Common myeloid progenitor, CD34-positive (primary cell): ENCODE results near the gene SLC6A6.

ENCODE experiments used
- CTCF ChIA-PET: fragments of 350-600 bp; sonication (Branson Sonifier 250); formaldehyde crosslinking; loops from one replicate; lab custom pipeline; 2021; ENCODE audit warnings: antibody characterized with exemption; lab: Charles Lee
- POLR2A ChIA-PET: fragments of 350-600 bp; sonication (Branson Sonifier 250); formaldehyde crosslinking; loops from one replicate; lab custom pipeline; 2021; ENCODE audit warnings: antibody characterized with exemption; lab: Charles Lee
- DNase-seq, 3 donors: peaks; one replicate each; pipeline versions ENCODE4 v3.0.0 to v3.0.0-alpha.2; 2013
- H3K27ac ChIP-seq, 2 experiments: 1 replicate in 1 of 2; 2 replicates in 1 of 2; pipeline ENCODE4 v1.7.0; 2013; ENCODE audit warnings: inconsistent platforms in 2 of 2, low read length in 2 of 2, mild to moderate bottlenecking in 2 of 2, low read depth in 1 of 2, moderate library complexity in 1 of 2; ENCODE audit not compliant: severe bottlenecking in 2 of 2, insufficient read depth in 1 of 2, poor library complexity in 1 of 2
- H3K27me3 ChIP-seq, 5 experiments: replicated peaks in 2 of 5; 1 replicate in 3 of 5; 2 replicates in 2 of 5; pipeline versions ENCODE4 v1.6.1 to v1.7.0; 2013; ENCODE audit warnings: low read length in 4 of 5, mild to moderate bottlenecking in 2 of 5, moderate library complexity in 2 of 5, inconsistent platforms in 1 of 5; ENCODE audit not compliant: insufficient read depth in 5 of 5, control insufficient read depth in 4 of 5
- H3K36me3 ChIP-seq, 4 experiments: 1 replicate in 2 of 4; 2 replicates in 2 of 4; pipeline versions ENCODE4 v1.6.1 to v1.7.0; 2013; ENCODE audit warnings: low read length in 3 of 4, control low read depth in 1 of 4, mild to moderate bottlenecking in 1 of 4; ENCODE audit not compliant: control insufficient read depth in 4 of 4, insufficient read depth in 4 of 4
- H3K4me1 ChIP-seq, 4 experiments: 1 replicate in 3 of 4; 2 replicates in 1 of 4; pipeline versions ENCODE4 v1.6.1 to v1.7.1; 2013; ENCODE audit warnings: low read length in 3 of 4, mild to moderate bottlenecking in 3 of 4, control low read depth in 1 of 4, inconsistent platforms in 1 of 4, moderate library complexity in 1 of 4; ENCODE audit not compliant: control insufficient read depth in 4 of 4, insufficient read depth in 4 of 4; ENCODE audit errors: control extremely low read depth in 1 of 4
- H3K4me3 ChIP-seq, 7 experiments: 1 replicate in 4 of 7; 2 replicates in 3 of 7; pipeline versions ENCODE4 v1.5.1 to v1.7.0; 2013; ENCODE audit warnings: mild to moderate bottlenecking in 7 of 7, low read length in 6 of 7, moderate library complexity in 6 of 7, inconsistent platforms in 2 of 7, low read depth in 2 of 7, control low read depth in 1 of 7; ENCODE audit not compliant: insufficient read depth in 4 of 7, control insufficient read depth in 1 of 7; ENCODE audit errors: extremely low read depth in 1 of 7
- H3K9me3 ChIP-seq, 5 experiments: 1 replicate in 4 of 5; 2 replicates in 1 of 5; pipeline versions ENCODE4 v1.6.1 to v1.7.1; 2013; ENCODE audit warnings: low read length in 4 of 5, mild to moderate bottlenecking in 2 of 5, inconsistent platforms in 1 of 5, low read depth in 1 of 5, moderate library complexity in 1 of 5; ENCODE audit not compliant: control insufficient read depth in 4 of 5, insufficient read depth in 2 of 5; ENCODE audit errors: control extremely low read depth in 1 of 5
- WGBS: methylation state at CpG from one replicate; pipeline ENCODE4 v1.1.5; 2013; ENCODE audit not compliant: insufficient coverage; 5-methylcytosine and 5-hydroxymethylcytosine counted together

SLC6A6 gene

DNA sequence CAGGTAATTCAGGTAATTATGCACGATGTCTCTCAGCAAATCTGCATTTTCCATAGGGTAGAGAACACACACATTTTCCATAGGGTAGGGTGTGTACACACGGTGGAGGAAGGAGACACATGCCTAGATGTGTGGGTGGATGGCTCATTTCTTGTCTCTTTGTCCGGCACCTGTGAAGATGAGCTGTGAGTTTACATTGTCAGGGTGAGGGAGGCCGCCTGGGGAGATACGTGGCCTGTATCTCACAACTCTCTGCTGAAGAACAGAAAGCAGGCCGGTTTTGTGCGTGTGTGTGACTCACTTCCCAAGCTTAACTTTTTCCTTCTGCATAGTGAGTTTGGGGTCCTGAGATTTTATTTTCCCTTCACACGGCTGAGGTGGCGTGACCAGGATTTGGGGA, 60.3 kb downstream of the SLC6A6 start:
- Histone ChIP-seq H3K4me3 (no peak overlapping the region), H3K27me3 (no peaks in the 10 kb centered on the region), H3K9me3 (no peaks in the 10 kb centered on the region), H3K27ac (no peak overlapping the region), H3K4me1 (no peaks in the 10 kb centered on the region), H3K36me3 (peaks cover 4 to 92% (median 73%) of the 10 kb centered on the region in 4 experiments)
- ChIA-PET CTCF (interaction anchor here (0.9 to 11.0 kb wide), 28 partner anchors 10 to 566 kb away, joined by 3 to 123 read pairs (median 5); partner anchors contain the start of gene SLC6A6), POLR2A (no interaction called here)
- WGBS = 94% methylated on average over 9 of the region's 9 CpGs
- no peak for DNase-seq

- Histone ChIP-seq H3K4me1 (no peaks in the 10 kb centered on the region), H3K27me3 (no peaks in the 10 kb centered on the region), H3K36me3 (peaks cover 4 to 91% (median 70%) of the 10 kb centered on the region in 4 experiments), H3K4me3 (no peak overlapping the region), H3K27ac (no peak overlapping the region), H3K9me3 (no peaks in the 10 kb centered on the region)
- POLR2A ChIA-PET = no interaction called here
- 87% methylated on average over 21 of the region's 26 CpGs for WGBS
- CTCF ChIA-PET = interaction anchor here (0.8 to 11.0 kb wide), 24 partner anchors 14 to 567 kb away, joined by 3 to 123 read pairs (median 5); partner anchors contain the start of gene SLC6A6
- DNase-seq = no peak
These were observed 61.1 kb downstream of the SLC6A6 start for GRCh38 chr3:14463330-14464140.

DNA sequence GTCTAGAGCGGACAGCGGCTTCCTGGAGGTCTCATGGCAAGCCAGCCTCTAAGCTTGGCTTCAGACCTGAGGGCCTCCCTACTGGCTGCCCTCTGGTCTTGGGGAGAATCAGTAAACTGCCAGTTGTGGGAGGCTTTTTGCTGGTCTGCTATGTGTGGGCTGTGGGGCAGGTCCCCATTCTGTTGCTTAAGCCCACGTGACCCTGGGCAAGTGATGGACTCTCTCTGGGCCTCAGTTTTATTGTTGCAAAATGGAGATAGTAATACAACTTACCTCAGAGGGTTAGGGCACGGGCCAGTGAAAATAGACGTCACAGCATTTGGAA, 61.7 kb downstream of the SLC6A6 start:
- POLR2A ChIA-PET = no interaction called here

DNA sequence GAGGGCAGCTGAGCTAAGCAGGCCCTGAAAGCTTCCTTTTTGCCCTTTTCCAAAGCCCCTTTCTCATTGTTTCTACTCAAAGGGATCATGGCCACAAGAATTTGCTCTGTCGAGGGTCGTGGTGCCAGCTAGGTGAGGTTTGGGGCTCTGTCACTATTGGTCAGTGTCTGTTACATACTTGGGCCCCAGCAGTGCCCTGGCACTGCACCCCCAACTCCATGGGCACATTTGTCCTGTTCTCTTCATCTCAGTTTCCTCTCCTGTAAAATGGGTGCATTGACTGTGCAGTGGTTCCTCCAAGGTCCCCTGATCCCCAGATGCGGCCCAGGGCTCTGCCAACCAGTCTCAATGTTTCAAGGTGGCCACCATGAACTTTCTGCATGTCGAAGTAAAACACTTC, 62.1 kb downstream of the SLC6A6 start:
- Histone ChIP-seq H3K9me3 (no peaks in the 10 kb centered on the region), H3K4me1 (no peaks in the 10 kb centered on the region), H3K27me3 (no peaks in the 10 kb centered on the region), H3K36me3 (peaks cover 6 to 92% (median 71%) of the 10 kb centered on the region in 4 experiments), H3K27ac (no peak overlapping the region), H3K4me3 (no peak overlapping the region)
- ChIA-PET POLR2A (no interaction called here), CTCF (interaction anchor here (0.8 to 11.0 kb wide), 7 partner anchors 37 to 262 kb away, joined by 3 to 123 read pairs (median 4); partner anchors contain the start of gene SLC6A6)
- no peak for DNase-seq
- 100% methylated on average over 4 of the region's 4 CpGs for WGBS

More for the DNA sequence above, 61.7 kb downstream of the SLC6A6 start:
- DNase-seq = no peak
- peaks cover 4 to 92% (median 71%) of the 10 kb centered on the region in 4 experiments for H3K36me3 ChIP-seq
- H3K4me1 ChIP-seq = no peaks in the 10 kb centered on the region
- WGBS = 98% methylated on average over 4 of the region's 5 CpGs
- no peaks in the 10 kb centered on the region for H3K27me3 ChIP-seq
- H3K4me3 ChIP-seq = no peak overlapping the region
- no peak overlapping the region for H3K27ac ChIP-seq
- H3K9me3 ChIP-seq = no peaks in the 10 kb centered on the region
- CTCF ChIA-PET = interaction anchor here (0.8 to 11.0 kb wide), 8 partner anchors 25 to 262 kb away, joined by 3 to 123 read pairs (median 4); partner anchors contain the start of gene SLC6A6

GRCh38 chr3:14465425-14465824, 63.0 kb downstream of the SLC6A6 start:
- Histone ChIP-seq H3K4me1 (no peaks in the 10 kb centered on the region), H3K9me3 (no peaks in the 10 kb centered on the region), H3K4me3 (no peak overlapping the region), H3K36me3 (peaks cover 7 to 90% (median 70%) of the 10 kb centered on the region in 4 experiments), H3K27me3 (no peaks in the 10 kb centered on the region), H3K27ac (no peak overlapping the region)
- POLR2A ChIA-PET = no interaction called here
- DNase-seq = no peak
- 100% methylated on average over 3 of the region's 3 CpGs for WGBS
- CTCF ChIA-PET = interaction anchor here (0.7 to 4.1 kb wide), 6 partner anchors 10 to 262 kb away, joined by 3 to 42 read pairs (median 9); no protein-coding TSS in a partner anchor

GRCh38 chr3:14466179-14466903, 63.9 kb downstream of the SLC6A6 start:
- Histone ChIP-seq H3K4me3 (no peak overlapping the region), H3K9me3 (no peaks in the 10 kb centered on the region), H3K4me1 (no peaks in the 10 kb centered on the region), H3K27me3 (no peaks in the 10 kb centered on the region), H3K27ac (no peak overlapping the region), H3K36me3 (peaks cover 10 to 87% (median 67%) of the 10 kb centered on the region in 4 experiments)
- 97% methylated on average over 18 of the region's 23 CpGs for WGBS
- CTCF ChIA-PET = interaction anchor here (1.1 to 4.1 kb wide), 16 partner anchors 8 to 569 kb away, joined by 3 to 51 read pairs (median 8); no protein-coding TSS in a partner anchor
- POLR2A ChIA-PET = no interaction called here
- DNase-seq = no peak
